HCT116 (cell line): ENCODE results near the gene RXFP1. TPM values are rescaled to one million over a fixed set of nuclear protein-coding genes. Genes with fewer than 3 reads are reported as not detected.

Source experiments
- ATAC-seq: fragments of 200-7000 bp; cut with Tn5 transposase; 2 replicates; pipeline ENCODE4 v1.9.1; 2020; ENCODE audit warnings: mild to moderate bottlenecking, moderate library complexity
- BruUV-seq: library from RNA; stranded (reverse); fragments of 400-500 nt; replicated peaks from 2 replicates; lab custom pipeline; 2021; lab: Mats Ljungman, UMichigan
- CTCF ChIA-PET: fragments of 300-600 bp; sonication (Branson Sonifier 250); formaldehyde crosslinking; loops from one replicate; lab custom pipeline; 2021; ENCODE audit warnings: antibody characterized with exemption; lab: Charles Lee
- POLR2A ChIA-PET: fragments of 300-600, 350-600 bp; sonication (Branson Sonifier 250); formaldehyde crosslinking; loops from one replicate; lab custom pipeline; 2021; ENCODE audit warnings: antibody characterized with exemption; lab: Charles Lee
- RAD21 ChIA-PET, 2 experiments: fragments of 300-600 bp; sonication (Branson Sonifier 250); formaldehyde crosslinking; loops; one replicate each; lab custom pipeline; 2023; ENCODE audit warnings: low total read pairs in 2 of 2; ENCODE audit not compliant: uncharacterized antibody in 2 of 2, unreplicated experiment in 2 of 2, low non-redundant PET in 1 of 2; lab: Charles Lee
- DNase-seq: peaks from one replicate; pipeline ENCODE4 v3.0.0-alpha.2; 2010; ENCODE audit warnings: low read depth, low spot score
- H2AFZ ChIP-seq: fragments of 200-600 bp; shearing (Covaris generic), sonication (generic); 2 replicates; pipeline ENCODE4 v1.6.1; 2017; ENCODE audit warnings: low read depth, mixed run types, mixed read lengths, antibody characterized with exemption, low read length; ENCODE audit not compliant: poor library complexity, severe bottlenecking
- H3K27ac ChIP-seq: 2 replicates; pipeline ENCODE4 v1.5.1; 2012; ENCODE audit warnings: low read depth, low read length
- H3K27me3 ChIP-seq: fragments of 200-600 bp; sonication (generic); 2 replicates; pipeline ENCODE4 v1.6.1; 2016; ENCODE audit warnings: mixed run types, low read length, mixed read lengths; ENCODE audit not compliant: insufficient read depth
- H3K36me3 ChIP-seq, 2 experiments: fragments of 200-500 bp in 1 of 2; fragments of 200-600 bp in 1 of 2; sonication (Bioruptor generic) in 1 of 2; sonication (generic) in 1 of 2; 2 replicates each; pipeline versions ENCODE4 v1.5.1 to v1.6.1; 2014 to 2016; ENCODE audit warnings: low read length in 2 of 2, inconsistent platforms in 1 of 2, mixed read lengths in 1 of 2, mixed run types in 1 of 2; ENCODE audit not compliant: insufficient read depth in 2 of 2, control insufficient read depth in 1 of 2
- H3K4me1 ChIP-seq, 2 experiments: fragments of 200-600 bp in 1 of 2; sonication (generic) in 1 of 2; 2 replicates each; pipeline versions ENCODE4 v1.5.1 to v1.6.1; 2012 to 2017; ENCODE audit warnings: low read length in 2 of 2, inconsistent platforms in 1 of 2, mild to moderate bottlenecking in 1 of 2, mixed read lengths in 1 of 2, mixed run types in 1 of 2, moderate library complexity in 1 of 2; ENCODE audit not compliant: insufficient read depth in 2 of 2, control insufficient read depth in 1 of 2
- H3K4me2 ChIP-seq: fragments of 200-600 bp; sonication (generic); 2 replicates; pipeline ENCODE4 v1.6.1; 2017; ENCODE audit warnings: mixed run types, low read length, mixed read lengths
- H3K4me3 ChIP-seq, 2 experiments: fragments of 200-600 bp in 1 of 2; sonication (generic) in 1 of 2; replicated peaks in 1 of 2; 2 replicates each; pipeline ENCODE4 v1.5.1; 2011 to 2016; ENCODE audit warnings: low read length in 2 of 2, control low read depth in 1 of 2, low read depth in 1 of 2, mild to moderate bottlenecking in 1 of 2, mixed read lengths in 1 of 2, mixed run types in 1 of 2
- H3K79me2 ChIP-seq: fragments of 200-600 bp; sonication (generic); 2 replicates; pipeline ENCODE4 v1.6.1; 2017; ENCODE audit warnings: mild to moderate bottlenecking, mixed run types, low read length, moderate library complexity, mixed read lengths; ENCODE audit not compliant: insufficient read depth
- H3K9ac ChIP-seq: fragments of 200-600 bp; sonication (generic); 2 replicates; pipeline ENCODE4 v1.6.1; 2016; ENCODE audit warnings: low read length, mixed read lengths
- H3K9me2 ChIP-seq: fragments of 200-600 bp; sonication (generic), shearing (Covaris generic); 2 replicates; pipeline ENCODE4 v1.6.1; 2017; ENCODE audit warnings: mixed run types, mild to moderate bottlenecking, moderate library complexity; ENCODE audit not compliant: insufficient read depth
- H3K9me3 ChIP-seq, 2 experiments: fragments of 200-500 bp in 1 of 2; fragments of 200-600 bp in 1 of 2; sonication (Bioruptor generic) in 1 of 2; sonication (generic) in 1 of 2; 2 replicates each; pipeline ENCODE4 v1.6.1; 2014 to 2017; ENCODE audit warnings: low read length in 2 of 2, mixed read lengths in 2 of 2, inconsistent platforms in 1 of 2, low read depth in 1 of 2, mild to moderate bottlenecking in 1 of 2, mixed run types in 1 of 2, moderate library complexity in 1 of 2; ENCODE audit not compliant: control insufficient read depth in 1 of 2, insufficient read depth in 1 of 2
- H4K20me1 ChIP-seq: fragments of 200-600 bp; sonication (generic), shearing (Covaris generic); 2 replicates; pipeline ENCODE4 v1.6.1; 2017; ENCODE audit warnings: mixed run types, mild to moderate bottlenecking, moderate library complexity; ENCODE audit not compliant: insufficient read depth
- CBX3 ChIP-seq: IDR thresholded peaks from 2 replicates; pipeline ENCODE4 v1.6.1; 2012; ENCODE audit warnings: low read depth
- EGR1 ChIP-seq: IDR thresholded peaks from 2 replicates; pipeline ENCODE4 v1.6.1; 2012; ENCODE audit warnings: low read depth
- EZH2phosphoT487 ChIP-seq: fragments of 200-600 bp; IDR thresholded peaks from 2 replicates; pipeline ENCODE4 v1.6.1; 2018; ENCODE audit warnings: antibody characterized with exemption, borderline replicate concordance
- FOSL1 ChIP-seq: IDR thresholded peaks from 2 replicates; pipeline ENCODE4 v1.6.1; 2012; ENCODE audit warnings: low read depth
- JUND ChIP-seq: IDR thresholded peaks from 2 replicates; pipeline ENCODE4 v1.6.1; 2012
- POLR2A ChIP-seq: IDR thresholded peaks from 2 replicates; pipeline ENCODE4 v1.7.0; 2011; ENCODE audit warnings: borderline replicate concordance; ENCODE audit not compliant: insufficient read depth, insufficient read length; ENCODE audit errors: extremely low read depth
- RAD21 ChIP-seq: IDR thresholded peaks from 2 replicates; pipeline ENCODE4 v1.6.1; 2012; ENCODE audit warnings: low read depth, mild to moderate bottlenecking
- SRF ChIP-seq: IDR thresholded peaks from 2 replicates; pipeline ENCODE4 v1.6.1; 2012; ENCODE audit warnings: low read depth
- YY1 ChIP-seq: IDR thresholded peaks from 2 replicates; pipeline ENCODE4 v1.6.1; 2011; ENCODE audit warnings: low read length, low read depth, moderate library complexity, mild to moderate bottlenecking; ENCODE audit not compliant: insufficient replicate concordance; ENCODE audit errors: extremely low read depth
- ZNF274 ChIP-seq: fragments of 200-500 bp; sonication (Bioruptor generic); IDR thresholded peaks from 2 replicates; pipeline ENCODE4 v1.6.1; 2014; ENCODE audit warnings: mild to moderate bottlenecking, low read depth, low read length, inconsistent platforms
- intact Hi-C: fragments of 100-400 bp; cut with micrococcal nuclease; formaldehyde crosslinking; loops from 2 replicates; pipeline ENCODE4 v1.10.0; 2022
- total RNA-seq: library from RNA; stranded (reverse); gene quantifications from one replicate; pipeline ENCODE4 v1.2.1, GENCODE V29; 2021; ENCODE audit not compliant: unreplicated experiment
- TF ChIP-seq, protein P1 (sequence below), 3 experiments: fragments of 200-600 bp in 1 of 3; sonication (generic) in 1 of 3; IDR thresholded peaks in 2 of 3; conservative IDR thresholded peaks in 1 of 3; 2 replicates each; pipeline ENCODE4 v1.5.1; 2012 to 2017; ENCODE audit warnings: low read depth in 2 of 3, low read length in 2 of 3, antibody characterized with exemption in 1 of 3, borderline replicate concordance in 1 of 3, control low read depth in 1 of 3, mild to moderate bottlenecking in 1 of 3, mixed read lengths in 1 of 3, mixed run types in 1 of 3, moderate library complexity in 1 of 3; ENCODE audit not compliant: insufficient read depth in 1 of 3
- TF ChIP-seq, protein P2 (sequence below): IDR thresholded peaks from 2 replicates; pipeline ENCODE4 v1.6.1; 2012
- TF ChIP-seq, protein P3 (sequence below): IDR thresholded peaks from 2 replicates; pipeline ENCODE4 v1.6.1; 2011; ENCODE audit warnings: mild to moderate bottlenecking, low read length, moderate library complexity; ENCODE audit not compliant: insufficient replicate concordance; ENCODE audit errors: extremely low read depth

The RXFP1 gene
- total RNA-seq, 1 experiment from 2014 or later = not detected

DNA sequence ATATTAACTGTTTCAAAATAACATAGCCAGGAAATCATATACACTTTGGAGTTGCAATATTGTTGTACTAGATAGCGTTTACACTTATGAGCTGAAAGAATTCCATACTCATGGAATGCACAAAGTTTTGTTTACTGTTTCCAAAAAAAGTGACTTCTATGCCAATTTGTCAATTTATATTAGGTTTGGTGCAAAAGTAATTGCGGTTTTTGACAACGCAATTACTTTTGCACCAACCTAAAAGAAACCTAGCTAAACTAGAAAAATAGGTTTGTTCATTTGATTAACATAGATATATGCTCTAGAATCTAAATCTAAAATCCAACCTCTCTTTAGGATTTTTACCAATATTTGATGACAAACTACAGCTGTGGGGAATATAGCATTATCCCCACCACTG is 15.2 kb downstream of the RXFP1 start (continued):
- TF ChIP-seq, protein P1, sequence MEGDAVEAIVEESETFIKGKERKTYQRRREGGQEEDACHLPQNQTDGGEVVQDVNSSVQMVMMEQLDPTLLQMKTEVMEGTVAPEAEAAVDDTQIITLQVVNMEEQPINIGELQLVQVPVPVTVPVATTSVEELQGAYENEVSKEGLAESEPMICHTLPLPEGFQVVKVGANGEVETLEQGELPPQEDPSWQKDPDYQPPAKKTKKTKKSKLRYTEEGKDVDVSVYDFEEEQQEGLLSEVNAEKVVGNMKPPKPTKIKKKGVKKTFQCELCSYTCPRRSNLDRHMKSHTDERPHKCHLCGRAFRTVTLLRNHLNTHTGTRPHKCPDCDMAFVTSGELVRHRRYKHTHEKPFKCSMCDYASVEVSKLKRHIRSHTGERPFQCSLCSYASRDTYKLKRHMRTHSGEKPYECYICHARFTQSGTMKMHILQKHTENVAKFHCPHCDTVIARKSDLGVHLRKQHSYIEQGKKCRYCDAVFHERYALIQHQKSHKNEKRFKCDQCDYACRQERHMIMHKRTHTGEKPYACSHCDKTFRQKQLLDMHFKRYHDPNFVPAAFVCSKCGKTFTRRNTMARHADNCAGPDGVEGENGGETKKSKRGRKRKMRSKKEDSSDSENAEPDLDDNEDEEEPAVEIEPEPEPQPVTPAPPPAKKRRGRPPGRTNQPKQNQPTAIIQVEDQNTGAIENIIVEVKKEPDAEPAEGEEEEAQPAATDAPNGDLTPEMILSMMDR (IDR thresholded peaks at IDR 0.05 in 2 of 3, conservative IDR thresholded peaks at IDR 0.05 in 1 of 3; ENCODE audit: borderline replicate concordance in 1 of 3, insufficient read depth in 1 of 3, low read depth in 2 of 3, low read length in 2 of 3) = no peak
- TF ChIP-seq YY1 = no peak

DNA sequence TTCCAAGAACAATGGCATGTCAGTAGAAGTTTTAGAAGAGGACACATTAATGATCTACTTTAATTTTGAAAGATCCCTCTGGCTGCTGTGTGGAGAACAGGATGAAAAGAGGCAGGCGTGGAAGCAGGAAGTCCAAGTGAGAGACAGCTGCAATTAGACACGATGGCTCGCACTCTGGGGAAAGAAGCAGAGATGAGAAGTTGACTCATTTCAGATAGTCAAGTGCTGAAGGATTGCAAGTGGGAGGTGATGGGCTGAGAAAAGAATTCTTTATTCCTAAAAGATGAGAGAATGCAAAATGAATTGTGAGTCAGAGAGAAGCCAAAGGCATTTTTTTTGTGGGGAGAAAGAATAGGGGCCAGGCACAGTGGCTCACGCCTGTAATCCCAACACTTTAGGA is 16.5 kb downstream of the RXFP1 start:
- Histone ChIP-seq H3K27ac (no peak overlapping the region), H3K9ac (no peak overlapping the region), H3K36me3 (no peaks in the 10 kb centered on the region), H4K20me1 (no peaks in the 10 kb centered on the region), H3K9me3 (no peaks in the 10 kb centered on the region), H3K4me1 (peaks cover 0 to 10% of the 10 kb centered on the region in 2 experiments; a peak in 1 of 4 replicates), H3K27me3 (no peaks in the 10 kb centered on the region), H3K79me2 (no peaks in the 10 kb centered on the region), H2AFZ (no peak overlapping the region), H3K4me2 (no peak overlapping the region), H3K4me3 (no peak overlapping the region), H3K9me2 (no peaks in the 10 kb centered on the region)
- TF ChIP-seq ZNF274 (no peak), FOSL1 (no peak), POLR2A (no peak), CBX3 (no peak), EZH2phosphoT487 (no peak), JUND (no peak), SRF (no peak), EGR1 (no peak), RAD21 (no peak)
- TF ChIP-seq, protein P2, sequence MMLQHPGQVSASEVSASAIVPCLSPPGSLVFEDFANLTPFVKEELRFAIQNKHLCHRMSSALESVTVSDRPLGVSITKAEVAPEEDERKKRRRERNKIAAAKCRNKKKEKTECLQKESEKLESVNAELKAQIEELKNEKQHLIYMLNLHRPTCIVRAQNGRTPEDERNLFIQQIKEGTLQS = no peak
- TF ChIP-seq, protein P3, sequence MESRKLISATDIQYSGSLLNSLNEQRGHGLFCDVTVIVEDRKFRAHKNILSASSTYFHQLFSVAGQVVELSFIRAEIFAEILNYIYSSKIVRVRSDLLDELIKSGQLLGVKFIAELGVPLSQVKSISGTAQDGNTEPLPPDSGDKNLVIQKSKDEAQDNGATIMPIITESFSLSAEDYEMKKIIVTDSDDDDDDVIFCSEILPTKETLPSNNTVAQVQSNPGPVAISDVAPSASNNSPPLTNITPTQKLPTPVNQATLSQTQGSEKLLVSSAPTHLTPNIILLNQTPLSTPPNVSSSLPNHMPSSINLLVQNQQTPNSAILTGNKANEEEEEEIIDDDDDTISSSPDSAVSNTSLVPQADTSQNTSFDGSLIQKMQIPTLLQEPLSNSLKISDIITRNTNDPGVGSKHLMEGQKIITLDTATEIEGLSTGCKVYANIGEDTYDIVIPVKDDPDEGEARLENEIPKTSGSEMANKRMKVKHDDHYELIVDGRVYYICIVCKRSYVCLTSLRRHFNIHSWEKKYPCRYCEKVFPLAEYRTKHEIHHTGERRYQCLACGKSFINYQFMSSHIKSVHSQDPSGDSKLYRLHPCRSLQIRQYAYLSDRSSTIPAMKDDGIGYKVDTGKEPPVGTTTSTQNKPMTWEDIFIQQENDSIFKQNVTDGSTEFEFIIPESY = no peak
- no TSS peak for BruUV-seq
- no peak for ATAC-seq
- ChIA-PET POLR2A (no interaction called here), RAD21 (no interaction called here), CTCF (no interaction called here)
- intact Hi-C loops = no loop called here
- no peak for DNase-seq
